Measurements from ENCODE around the gene SKIC3.
A peak's percentile ranks its signal among the peaks of the same experiment; 100 is the strongest.

SKIC3 gene

DNA sequence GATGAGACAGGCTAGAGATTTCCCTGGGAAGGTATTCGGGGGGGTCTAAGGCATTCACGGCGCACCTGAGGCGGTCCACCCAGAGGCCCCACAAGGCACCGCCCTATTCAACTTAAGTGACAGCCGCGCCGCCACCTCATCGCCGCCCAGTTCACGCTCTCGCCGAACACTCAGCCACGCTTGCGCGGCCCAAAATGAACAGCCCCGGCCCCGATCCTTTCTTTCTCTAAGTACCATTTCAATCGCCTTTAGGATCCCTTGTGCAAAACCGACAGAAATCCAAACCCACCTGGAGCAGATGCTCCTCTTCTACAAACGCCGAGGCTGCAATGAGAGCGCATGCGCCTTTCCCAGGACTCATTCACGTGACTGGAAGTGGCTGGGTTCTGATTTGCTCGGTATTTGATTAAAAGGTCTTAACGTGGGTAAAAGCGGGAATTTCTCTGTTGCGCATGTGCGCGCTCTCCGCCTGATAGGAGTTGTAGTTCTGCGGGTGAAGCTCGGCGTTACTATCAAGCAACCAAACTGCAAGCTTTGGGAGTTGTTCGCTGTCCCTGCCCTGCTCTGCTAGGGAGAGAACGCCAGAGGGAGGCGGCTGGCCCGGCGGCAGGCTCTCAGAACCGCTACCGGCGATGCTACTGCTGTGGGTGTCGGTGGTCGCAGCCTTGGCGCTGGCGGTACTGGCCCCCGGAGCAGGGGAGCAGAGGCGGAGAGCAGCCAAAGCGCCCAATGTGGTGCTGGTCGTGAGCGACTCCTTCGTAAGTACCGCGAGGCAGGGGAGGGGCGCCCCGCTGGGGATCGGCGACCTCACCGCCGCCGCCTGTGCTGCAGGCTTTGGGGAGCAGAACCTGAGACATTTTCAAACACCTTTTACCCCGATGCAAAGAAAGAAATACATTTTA lies at the start of gene SKIC3, which contains the start of gene ARSK:
Gene SKIC3, minus strand, starts transcription at position 331 of the 902 bp plus-strand sequence. CDS start 7,827 bp downstream, outside the sequence.
Gene ARSK, plus strand, starts transcription at position 455 of the 902 bp plus-strand sequence. Its CDS starts 178 bp downstream, at position 633.
- peak; percentile 99 for DNase-seq (ENCODE audit: extremely low read depth, low read depth)
- TF ChIP-seq CTCF (IDR thresholded peaks at IDR 0.05; ENCODE audit: low read depth, low read length), result peak; percentile 58

GRCh38 chr5:95600557-95600956 lies 45.8 kb upstream of the SKIC3 start:
- DNase-seq (ENCODE audit: extremely low read depth, low read depth), result no peak
- no peak for TF ChIP-seq CTCF (IDR thresholded peaks at IDR 0.05; ENCODE audit: low read depth, low read length)

GRCh38 chr5:95599252-95599651 lies 44.5 kb upstream of the SKIC3 start:
- TF ChIP-seq CTCF (IDR thresholded peaks at IDR 0.05; ENCODE audit: low read depth, low read length), result no peak
- DNase-seq (ENCODE audit: extremely low read depth, low read depth), result no peak

- no peak for TF ChIP-seq CTCF (IDR thresholded peaks at IDR 0.05; ENCODE audit: low read depth, low read length)
- no peak for DNase-seq (ENCODE audit: extremely low read depth, low read depth)
Observed at GRCh38 chr5:95595289-95595931, 40.6 kb upstream of the SKIC3 start.

DNA sequence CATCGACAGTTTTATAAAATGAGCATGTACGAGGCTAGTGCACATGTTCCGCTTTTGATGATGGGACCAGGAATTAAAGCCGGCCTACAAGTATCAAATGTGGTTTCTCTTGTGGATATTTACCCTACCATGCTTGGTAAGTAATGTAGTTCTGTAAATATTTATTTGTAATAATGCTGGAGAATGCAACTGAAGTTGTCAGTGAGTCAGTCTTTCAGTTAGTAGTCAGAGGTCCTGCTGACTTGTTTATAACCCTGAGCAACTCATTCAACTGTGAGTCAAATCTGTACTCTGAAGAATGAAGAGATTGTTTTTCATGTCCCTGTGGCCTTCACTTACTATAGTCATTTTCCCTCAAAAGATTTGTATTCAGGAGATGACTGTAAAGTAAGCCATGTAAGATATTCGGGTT lies 36.7 kb upstream of the SKIC3 start:
- peak; percentile 19 for DNase-seq (ENCODE audit: extremely low read depth, low read depth)
- no peak for TF ChIP-seq CTCF (IDR thresholded peaks at IDR 0.05; ENCODE audit: low read depth, low read length)

GRCh38 chr5:95590880-95591279 lies 36.1 kb upstream of the SKIC3 start:
- TF ChIP-seq CTCF (IDR thresholded peaks at IDR 0.05; ENCODE audit: low read depth, low read length), result no peak
- DNase-seq (ENCODE audit: extremely low read depth, low read depth), result no peak

- DNase-seq (ENCODE audit: extremely low read depth, low read depth), result no peak
- TF ChIP-seq CTCF (IDR thresholded peaks at IDR 0.05; ENCODE audit: low read depth, low read length), result no peak
Observed at GRCh38 chr5:95583992-95584391, 29.2 kb upstream of the SKIC3 start.

All from AG09319 (cell line).